GM19328 (cell line): ENCODE results near the gene TMEM138.
"Not testable (repeated sequence)": the region's sequence is repeated elsewhere in the genome, so short reads cannot be mapped to it uniquely, and the experiment has no call there.

ENCODE experiments used
- ATAC-seq: cut with Tn5 transposase; IDR thresholded peaks from one replicate; pipeline ENCODE4 v1.9.1; 2021; ENCODE audit warnings: mild to moderate bottlenecking, moderate library complexity; ENCODE audit not compliant: unreplicated experiment

Gene TMEM138

DNA sequence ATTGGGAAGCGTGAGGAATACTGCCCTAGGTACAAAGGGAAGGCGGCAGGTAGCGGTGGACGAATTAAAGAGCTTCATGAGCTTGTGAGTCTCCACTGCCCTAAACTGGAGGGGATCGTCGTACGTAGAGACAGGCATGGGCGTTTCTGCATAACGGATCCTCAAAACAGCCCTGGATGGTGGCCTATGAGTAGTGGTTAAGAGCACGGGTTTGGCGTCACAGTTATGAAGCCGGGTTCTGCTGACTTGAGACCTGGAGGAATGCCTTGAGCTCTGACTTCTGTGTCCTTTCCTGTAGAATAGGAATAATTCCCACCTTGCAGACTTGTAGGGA, 335 bp downstream of the TMEM138 start:
- no peak for ATAC-seq

GRCh38 chr11:61364012-61364675, 2.0 kb downstream of the TMEM138 start:
- no peak for ATAC-seq

- no peak for ATAC-seq
Observed at GRCh38 chr11:61367406-61367805, 5.2 kb downstream of the TMEM138 start.

- no peak for ATAC-seq
Observed at GRCh38 chr11:61368646-61369045, 6.5 kb downstream of the TMEM138 start.

DNA sequence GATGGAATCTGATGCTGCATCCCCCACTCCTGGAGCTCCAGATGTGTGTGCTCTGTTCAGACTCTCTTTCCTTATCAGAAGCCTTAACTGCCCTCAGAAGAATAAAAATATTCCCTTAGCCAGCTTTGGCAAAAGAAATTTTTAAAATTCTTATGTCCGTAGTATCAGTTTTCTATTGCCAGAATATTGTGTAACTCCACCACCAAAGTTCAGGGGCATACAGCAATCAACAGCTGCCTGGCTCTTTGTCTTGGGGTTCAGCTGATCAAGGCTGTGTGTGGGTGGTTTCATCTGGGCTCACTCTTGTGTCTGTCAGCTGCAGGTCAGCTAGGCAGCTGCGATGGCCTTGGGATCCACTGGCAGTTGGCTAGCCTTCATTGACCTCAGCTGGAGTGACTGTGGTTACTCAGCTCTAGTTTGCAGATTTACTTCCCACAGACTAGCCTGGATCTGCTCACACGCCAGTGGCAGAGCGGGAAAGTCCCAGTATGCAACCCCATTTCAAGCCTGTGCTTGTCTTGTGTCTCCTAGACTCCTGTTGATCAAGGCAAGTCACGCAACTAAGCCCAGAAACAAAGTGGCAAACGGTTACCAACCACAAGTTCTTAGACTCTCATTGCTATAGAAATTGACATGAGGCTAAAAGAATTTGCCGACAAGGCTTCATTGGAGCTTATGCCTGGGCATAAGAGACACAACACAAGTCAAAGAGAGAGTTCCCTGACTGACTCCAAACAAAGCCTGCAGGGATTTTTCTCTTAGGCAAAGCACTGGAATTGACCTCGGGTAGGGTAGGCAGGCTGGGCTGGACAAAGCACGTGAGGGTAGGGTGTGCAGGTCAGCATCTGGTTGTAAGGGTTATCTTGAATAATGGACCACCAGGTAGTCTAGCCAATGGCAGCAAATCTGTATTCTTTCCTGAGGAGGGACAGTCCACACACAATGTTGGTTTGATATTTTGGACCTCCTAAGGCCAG, 7.5 kb downstream of the TMEM138 start:
- no peak for ATAC-seq

DNA sequence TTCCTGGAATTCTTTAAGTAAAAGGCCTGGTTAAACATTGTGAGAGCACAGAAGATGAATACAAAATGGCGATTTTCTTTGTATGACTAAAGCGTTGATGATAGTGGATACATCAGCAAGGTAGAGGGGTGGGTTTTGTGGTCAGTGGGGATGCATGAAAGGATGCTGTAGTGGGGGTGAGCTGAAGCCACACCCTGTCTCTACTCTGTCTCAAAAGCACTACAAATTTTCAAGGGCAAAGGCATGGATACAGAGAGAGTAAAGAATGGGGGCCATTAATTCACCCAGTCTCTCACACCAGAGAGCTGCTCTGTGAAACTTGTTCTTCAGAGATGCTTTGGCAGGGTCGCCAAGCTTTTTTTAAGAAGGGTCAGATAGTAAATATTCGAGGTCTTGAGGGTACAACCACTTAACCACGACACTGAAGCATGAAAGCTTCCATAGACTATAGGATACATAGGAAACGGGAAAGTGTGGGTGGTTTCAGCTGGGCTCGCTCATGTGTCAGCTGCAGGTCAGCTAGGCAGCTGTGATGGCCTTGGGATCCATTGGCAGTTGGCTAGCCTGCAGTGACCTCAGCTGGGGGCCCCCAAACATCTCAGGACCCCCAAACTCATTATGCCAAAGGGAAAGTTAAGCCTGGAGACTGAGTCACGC, 8.3 kb downstream of the TMEM138 start:
- no peak for ATAC-seq

GRCh38 chr11:61372659-61373420, 10.7 kb downstream of the TMEM138 start:
- ATAC-seq: no peak

DNA sequence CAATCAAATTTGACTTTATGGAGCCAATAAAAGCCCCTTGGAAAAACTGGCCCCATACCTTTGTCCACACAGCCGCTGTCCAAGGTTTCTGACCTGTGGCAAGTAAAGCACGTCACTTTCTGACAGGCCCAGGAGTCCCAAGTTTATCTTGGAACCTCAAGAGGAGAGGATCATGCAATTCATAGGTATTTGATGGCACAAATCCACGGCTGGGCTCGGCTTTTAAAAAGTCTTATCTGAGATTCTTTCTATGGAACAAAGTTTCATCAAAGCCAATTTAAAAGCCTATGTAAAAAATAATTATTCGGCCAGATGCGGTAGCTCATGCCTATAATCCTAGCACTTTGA, 13.6 kb downstream of the TMEM138 start:
- ATAC-seq: no peak

- no peak for ATAC-seq
Observed at GRCh38 chr11:61377461-61378160, 15.4 kb downstream of the TMEM138 start.

- no peak for ATAC-seq
Observed at GRCh38 chr11:61378713-61379313, 16.6 kb downstream of the TMEM138 start.

GRCh38 chr11:61380884-61381283, 18.7 kb downstream of the TMEM138 start:
- no peak for ATAC-seq

GRCh38 chr11:61383859-61384258, 21.7 kb downstream of the TMEM138 start:
- not testable (repeated sequence) for ATAC-seq

DNA sequence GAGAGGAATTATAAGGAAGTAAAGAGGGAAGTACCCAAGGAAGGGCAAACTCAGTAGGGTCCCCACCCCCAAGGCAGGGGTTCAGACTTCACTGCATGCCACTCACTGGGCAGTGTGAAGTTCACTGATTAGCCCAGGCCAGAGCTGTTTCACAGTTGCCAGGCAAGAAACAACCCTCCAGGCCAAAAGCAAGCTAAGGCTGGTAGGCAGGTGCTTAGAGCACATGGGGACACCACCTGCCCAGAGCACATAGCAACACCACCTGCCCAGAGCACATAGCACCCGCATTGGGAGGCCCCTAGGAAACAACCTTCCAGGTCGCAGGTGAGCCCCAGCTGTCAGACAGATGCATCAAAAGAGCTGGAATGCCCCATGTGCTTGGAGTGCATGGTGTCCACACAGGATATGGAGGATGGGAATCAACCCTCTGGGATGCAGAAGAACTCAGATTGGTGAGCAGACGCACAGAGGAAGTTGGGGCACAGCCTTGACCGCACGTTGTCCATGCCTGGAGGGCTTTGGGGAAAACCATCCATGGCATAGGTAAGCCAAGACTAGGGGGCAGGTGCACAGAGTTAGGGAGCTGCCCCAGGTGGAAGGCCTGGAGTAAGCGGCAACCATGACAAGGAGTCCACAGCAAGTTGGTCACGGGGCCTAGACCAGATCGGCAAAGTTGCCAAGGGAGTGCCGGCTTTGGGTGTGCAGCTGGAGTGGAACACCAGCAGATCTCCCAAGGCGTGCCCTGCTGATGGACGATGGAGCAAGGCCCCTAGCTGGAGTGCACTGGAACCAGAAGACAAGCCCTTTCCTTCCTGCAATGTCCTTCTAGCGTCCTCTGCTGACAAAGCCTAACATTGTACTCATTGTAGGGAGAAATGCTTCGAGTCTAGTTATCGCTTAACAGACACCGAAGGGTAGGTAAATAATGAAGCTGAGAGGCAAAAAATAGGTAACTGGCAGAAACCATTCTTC, 22.4 kb downstream of the TMEM138 start:
- no peak for ATAC-seq

GRCh38 chr11:61390161-61390560, 28.0 kb downstream of the TMEM138 start:
- ATAC-seq: no peak

GRCh38 chr11:61392981-61393595, 30.9 kb downstream of the TMEM138 start:
- ATAC-seq: no peak

DNA sequence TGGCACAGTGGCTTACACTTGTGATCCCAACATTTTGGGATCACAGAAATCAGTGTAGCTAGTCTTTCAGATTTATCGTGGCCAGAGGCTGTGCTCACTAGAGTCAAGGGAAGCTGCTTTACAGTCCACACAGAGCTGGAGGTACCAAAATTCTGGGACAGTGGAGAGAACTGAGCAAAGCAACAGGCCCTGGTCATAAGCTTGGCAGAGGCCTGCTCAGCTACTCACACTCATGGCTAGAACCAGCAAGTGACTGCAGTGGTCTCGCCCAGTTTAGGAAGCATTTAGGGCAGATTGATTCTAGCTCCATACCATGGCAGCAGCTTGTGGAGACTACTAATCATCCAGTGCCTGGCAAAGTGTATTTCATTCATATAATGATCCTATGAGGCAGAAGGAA, 39.0 kb downstream of the TMEM138 start:
- ATAC-seq: no peak

GRCh38 chr11:61401573-61401972, 39.4 kb downstream of the TMEM138 start:
- no peak for ATAC-seq

- ATAC-seq: no peak
Observed at GRCh38 chr11:61403658-61404057, 41.5 kb downstream of the TMEM138 start.
